ENCODE results near the gene KIF1A. TPM values are rescaled to one million over a fixed set of nuclear protein-coding genes. Genes with fewer than 3 reads are reported as not detected.

The KIF1A gene
- polyA plus RNA-seq, 1 donor (not counting 4 experiments of a cell fraction or from before 2014, with no cell fraction given) = not detected

DNA sequence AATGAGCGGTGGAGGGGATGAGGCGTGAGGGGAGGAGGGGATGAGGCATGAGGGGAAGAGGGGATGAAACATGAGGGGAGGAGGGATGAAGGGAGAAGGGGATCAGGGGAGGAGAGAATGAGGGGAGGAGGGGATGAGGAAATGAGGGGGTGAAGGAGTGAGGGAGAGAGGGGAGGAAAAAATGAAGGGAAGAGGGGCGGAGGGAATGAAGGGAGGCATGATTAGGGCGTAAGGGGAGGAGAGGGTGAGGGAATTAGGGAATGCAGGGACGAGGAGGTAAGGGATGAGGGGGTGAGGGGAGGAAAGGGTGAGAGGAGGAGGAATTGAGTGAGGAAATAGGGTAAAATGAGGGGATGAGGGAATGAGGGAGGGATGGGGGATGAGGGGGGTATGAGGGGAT is 87.8 kb downstream of the KIF1A start:
- no peaks in the 10 kb centered on the region for H3K79me2 ChIP-seq (ENCODE audit: control insufficient read depth, insufficient read depth, low read length)
- no peaks in the 10 kb centered on the region for H4K20me1 ChIP-seq (ENCODE audit: control insufficient read depth, extremely low read depth, insufficient read depth, low read length)
- TF ChIP-seq, protein P1, sequence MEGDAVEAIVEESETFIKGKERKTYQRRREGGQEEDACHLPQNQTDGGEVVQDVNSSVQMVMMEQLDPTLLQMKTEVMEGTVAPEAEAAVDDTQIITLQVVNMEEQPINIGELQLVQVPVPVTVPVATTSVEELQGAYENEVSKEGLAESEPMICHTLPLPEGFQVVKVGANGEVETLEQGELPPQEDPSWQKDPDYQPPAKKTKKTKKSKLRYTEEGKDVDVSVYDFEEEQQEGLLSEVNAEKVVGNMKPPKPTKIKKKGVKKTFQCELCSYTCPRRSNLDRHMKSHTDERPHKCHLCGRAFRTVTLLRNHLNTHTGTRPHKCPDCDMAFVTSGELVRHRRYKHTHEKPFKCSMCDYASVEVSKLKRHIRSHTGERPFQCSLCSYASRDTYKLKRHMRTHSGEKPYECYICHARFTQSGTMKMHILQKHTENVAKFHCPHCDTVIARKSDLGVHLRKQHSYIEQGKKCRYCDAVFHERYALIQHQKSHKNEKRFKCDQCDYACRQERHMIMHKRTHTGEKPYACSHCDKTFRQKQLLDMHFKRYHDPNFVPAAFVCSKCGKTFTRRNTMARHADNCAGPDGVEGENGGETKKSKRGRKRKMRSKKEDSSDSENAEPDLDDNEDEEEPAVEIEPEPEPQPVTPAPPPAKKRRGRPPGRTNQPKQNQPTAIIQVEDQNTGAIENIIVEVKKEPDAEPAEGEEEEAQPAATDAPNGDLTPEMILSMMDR (optimal IDR thresholded peaks at IDR 0.05 in 1 of 3, IDR thresholded peaks at IDR 0.05 in 1 of 3, conservative IDR thresholded peaks at IDR 0.05 in 1 of 3; ENCODE audit: extremely low read depth in 1 of 3, insufficient read depth in 2 of 3, low read length in 3 of 3) = no peak
- no peak for TF ChIP-seq EZH2 (IDR thresholded peaks at IDR 0.05; ENCODE audit: low read length)
- no peaks in the 10 kb centered on the region for H3K9me1 ChIP-seq (ENCODE audit: control insufficient read depth, extremely low read depth, insufficient read depth, low read length)
- peaks cover 18% of the 10 kb centered on the region for H3K27me3 ChIP-seq (ENCODE audit: control insufficient read depth, extremely low read depth, insufficient read depth, low read length)
- no peak overlapping the region for H2AFZ ChIP-seq (ENCODE audit: control insufficient read depth, low read length)
- dilution Hi-C loops (cut with MboI; ENCODE audit: extremely low pct_ligation_motif_present, low sequenced_read_pairs) = no loop called here
- no peak for DNase-seq (ENCODE audit: low read depth, low spot score)
- H3K27ac ChIP-seq (ENCODE audit: control insufficient read depth, insufficient read depth, low read length) = no peak overlapping the region
- FAIRE-seq = no peak
- no peaks in the 10 kb centered on the region for H3K36me3 ChIP-seq (ENCODE audit: control insufficient read depth in 2 of 2, extremely low read depth in 1 of 2, insufficient read depth in 2 of 2, low read length in 2 of 2)
- no peaks in the 10 kb centered on the region for H3K9me3 ChIP-seq (ENCODE audit: control insufficient read depth, low read depth, low read length)
- no peaks in the 10 kb centered on the region for H3K4me1 ChIP-seq (ENCODE audit: control insufficient read depth, extremely low read depth, insufficient read depth, low read length)
- H3K4me3 ChIP-seq (ENCODE audit: control insufficient read depth in 2 of 3, extremely low read depth in 1 of 3, insufficient read depth in 2 of 3, low read depth in 1 of 3, low read length in 3 of 3) = no peak overlapping the region
- no peak overlapping the region for H3K4me2 ChIP-seq (ENCODE audit: control insufficient read depth, extremely low read depth, insufficient read depth, low read depth, low read length)
- H3K9ac ChIP-seq (ENCODE audit: control insufficient read depth, extremely low read depth, insufficient read depth, low read length) = no peak overlapping the region

DNA sequence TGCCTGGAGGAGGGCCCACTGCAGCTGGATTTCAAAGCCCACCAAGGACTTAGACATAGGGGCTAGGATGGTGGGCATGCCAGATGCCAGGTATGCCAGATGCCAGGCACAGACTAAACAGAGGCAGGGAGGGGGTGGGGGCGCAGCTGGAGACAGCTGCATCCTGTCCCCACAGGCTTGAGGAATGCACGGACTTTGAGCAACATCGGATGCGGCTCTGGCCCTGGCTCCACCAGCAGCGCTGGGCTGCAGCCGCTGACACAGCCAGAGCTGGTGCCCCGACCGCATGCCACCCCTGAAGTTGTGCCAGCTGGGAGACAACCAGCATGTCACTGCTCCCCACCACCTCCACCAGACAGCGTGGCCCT is 88.9 kb downstream of the KIF1A start:
- Histone ChIP-seq H3K9me3 (ENCODE audit: control insufficient read depth, low read depth, low read length) (no peaks in the 10 kb centered on the region), H3K4me2 (ENCODE audit: control insufficient read depth, extremely low read depth, insufficient read depth, low read depth, low read length) (no peak overlapping the region), H3K4me3 (ENCODE audit: control insufficient read depth in 2 of 3, extremely low read depth in 1 of 3, insufficient read depth in 2 of 3, low read depth in 1 of 3, low read length in 3 of 3) (no peak overlapping the region), H3K79me2 (ENCODE audit: control insufficient read depth, insufficient read depth, low read length) (no peaks in the 10 kb centered on the region), H3K9ac (ENCODE audit: control insufficient read depth, extremely low read depth, insufficient read depth, low read length) (no peak overlapping the region), H2AFZ (ENCODE audit: control insufficient read depth, low read length) (no peak overlapping the region), H3K36me3 (ENCODE audit: control insufficient read depth in 2 of 2, extremely low read depth in 1 of 2, insufficient read depth in 2 of 2, low read length in 2 of 2) (no peaks in the 10 kb centered on the region), H3K4me1 (ENCODE audit: control insufficient read depth, extremely low read depth, insufficient read depth, low read length) (no peaks in the 10 kb centered on the region), H4K20me1 (ENCODE audit: control insufficient read depth, extremely low read depth, insufficient read depth, low read length) (no peaks in the 10 kb centered on the region), H3K27ac (ENCODE audit: control insufficient read depth, insufficient read depth, low read length) (no peak overlapping the region), H3K27me3 (ENCODE audit: control insufficient read depth, extremely low read depth, insufficient read depth, low read length) (peaks cover 18% of the 10 kb centered on the region), H3K9me1 (ENCODE audit: control insufficient read depth, extremely low read depth, insufficient read depth, low read length) (no peaks in the 10 kb centered on the region)
- TF ChIP-seq, protein P1 (optimal IDR thresholded peaks at IDR 0.05 in 1 of 3, IDR thresholded peaks at IDR 0.05 in 1 of 3, conservative IDR thresholded peaks at IDR 0.05 in 1 of 3; ENCODE audit: extremely low read depth in 1 of 3, insufficient read depth in 2 of 3, low read length in 3 of 3) = no peak
- no peak for TF ChIP-seq EZH2 (IDR thresholded peaks at IDR 0.05; ENCODE audit: low read length)
- FAIRE-seq (no peak), DNase-seq (ENCODE audit: low read depth, low spot score) (no peak)
- dilution Hi-C loops (cut with MboI; ENCODE audit: extremely low pct_ligation_motif_present, low sequenced_read_pairs) = no loop called here
